Liver (tissue), 9 donors: ENCODE data around the gene SPTLC1. TPM values are rescaled to one million over a fixed set of nuclear protein-coding genes. Genes with fewer than 3 reads are reported as not detected.

ENCODE experiments used
- DNase-seq: peaks from one replicate; pipeline ENCODE4 v3.0.0-alpha.2; 2017; ENCODE audit warnings: low spot score
- H3K27ac ChIP-seq, 2 donors: one replicate each; pipeline ENCODE4 v1.7.0; 2013; ENCODE audit warnings: inconsistent platforms in 2 of 2, low read length in 2 of 2, control low read depth in 1 of 2, low read depth in 1 of 2, mild to moderate bottlenecking in 1 of 2
- H3K27me3 ChIP-seq, 4 donors: one replicate each; pipeline versions ENCODE4 v1.6.1 to v1.7.0; 2013; ENCODE audit warnings: low read length in 3 of 4, inconsistent platforms in 1 of 4, mild to moderate bottlenecking in 1 of 4, moderate library complexity in 1 of 4; ENCODE audit not compliant: control insufficient read depth in 4 of 4, insufficient read depth in 4 of 4
- H3K36me3 ChIP-seq, 4 donors: one replicate each; pipeline versions ENCODE4 v1.6.1 to v1.7.0; 2013; ENCODE audit warnings: low read length in 3 of 4, mild to moderate bottlenecking in 3 of 4, low read depth in 1 of 4, moderate library complexity in 1 of 4; ENCODE audit not compliant: control insufficient read depth in 4 of 4, insufficient read depth in 3 of 4
- H3K4me1 ChIP-seq, 4 donors: one replicate each; pipeline versions ENCODE4 v1.6.1 to v1.7.0; 2013; ENCODE audit warnings: low read length in 3 of 4, mild to moderate bottlenecking in 3 of 4, moderate library complexity in 1 of 4; ENCODE audit not compliant: control insufficient read depth in 4 of 4, insufficient read depth in 4 of 4
- H3K4me3 ChIP-seq, 3 donors: one replicate each; pipeline versions ENCODE4 v1.6.1 to v1.7.0; 2013; ENCODE audit warnings: low read length in 3 of 3, control low read depth in 1 of 3, low read depth in 1 of 3, mild to moderate bottlenecking in 1 of 3
- H3K9ac ChIP-seq, 2 donors: one replicate each; pipeline ENCODE4 v1.7.0; 2013; ENCODE audit warnings: low read length in 2 of 2, mild to moderate bottlenecking in 2 of 2, moderate library complexity in 2 of 2, control low read depth in 1 of 2, low read depth in 1 of 2
- H3K9me3 ChIP-seq, 4 donors: one replicate each; pipeline versions ENCODE4 v1.6.1 to v1.7.0; 2013; ENCODE audit warnings: low read length in 3 of 4; ENCODE audit not compliant: control insufficient read depth in 4 of 4
- FOXA1 ChIP-seq: IDR thresholded peaks from 2 replicates; pipeline ENCODE4 v1.6.1; 2016; ENCODE audit warnings: antibody characterized with exemption
- FOXA2 ChIP-seq: IDR thresholded peaks from 2 replicates; pipeline ENCODE4 v1.6.1; 2016; ENCODE audit warnings: antibody characterized with exemption
- GABPA ChIP-seq, 2 donors: IDR thresholded peaks in 1 of 2; conservative IDR thresholded peaks in 1 of 2; 2 replicates each; pipeline ENCODE4 v1.6.1; 2016; ENCODE audit warnings: antibody characterized with exemption in 2 of 2, mild to moderate bottlenecking in 1 of 2, moderate library complexity in 1 of 2
- HNF4A ChIP-seq, 2 donors: conservative IDR thresholded peaks; 2 replicates each; pipeline ENCODE4 v1.6.1; 2016; ENCODE audit warnings: antibody characterized with exemption in 2 of 2, mild to moderate bottlenecking in 2 of 2
- HNF4G ChIP-seq: IDR thresholded peaks from 2 replicates; pipeline ENCODE4 v1.6.1; 2016; ENCODE audit warnings: antibody characterized with exemption
- JUND ChIP-seq, 2 donors: IDR thresholded peaks; 2 replicates each; pipeline ENCODE4 v1.6.1; 2016; ENCODE audit warnings: antibody characterized with exemption in 2 of 2
- NR2F2 ChIP-seq: IDR thresholded peaks from 2 replicates; pipeline ENCODE4 v1.6.1; 2016; ENCODE audit warnings: antibody characterized with exemption
- RXRA ChIP-seq, 2 donors: IDR thresholded peaks; 2 replicates each; pipeline ENCODE4 v1.6.1; 2017 to 2018; ENCODE audit warnings: antibody characterized with exemption in 2 of 2, mild to moderate bottlenecking in 1 of 2
- TAF1 ChIP-seq: conservative IDR thresholded peaks from 2 replicates; pipeline ENCODE4 v1.6.1; 2016; ENCODE audit warnings: antibody characterized with exemption, mild to moderate bottlenecking
- WGBS: extraction: QIAGEN DNeasy Blood & Tissue Kit; methylation state at CpG from one replicate; pipeline ENCODE4 v1.1.7; 2013; 5-methylcytosine and 5-hydroxymethylcytosine counted together
- polyA plus RNA-seq, 2 donors: library from polyadenylated mRNA; stranded (reverse) in 1 of 2; unstranded in 1 of 2; fragments of 200-250 nt in 1 of 2; fragments of >200 nt in 1 of 2; fragmentation: Nextera tagmentation in 1 of 2; extraction: Ambion mirVana in 1 of 2; gene quantifications; one replicate each; pipeline versions ENCODE4 v1.2.1 to v1.2.3, GENCODE V29; 2013 to 2015
- total RNA-seq, 2 donors: library from RNA; depleted of rRNA; stranded (reverse); fragments of >200 nt; gene quantifications; one replicate each; pipeline ENCODE4 v1.2.3, GENCODE V29; 2014
- TF ChIP-seq, protein P1 (sequence below): fragments of 150-350 bp; IDR thresholded peaks from 2 replicates; pipeline ENCODE4 v1.5.1; 2017; ENCODE audit warnings: improper control_type of control experiment, low read depth, low read length; ENCODE audit not compliant: missing input control
- TF ChIP-seq, protein P2 (sequence below): IDR thresholded peaks from 2 replicates; pipeline ENCODE4 v1.6.1; 2016; ENCODE audit warnings: antibody characterized with exemption
- TF ChIP-seq, protein P3 (sequence below): IDR thresholded peaks from 2 replicates; pipeline ENCODE4 v1.6.1; 2016; ENCODE audit warnings: antibody characterized with exemption, mild to moderate bottlenecking
- donor health status: healthy.
- donor health status: healthy.
- donor health status: healthy.
- donor health status: healthy.
- donor health status: healthy.

The SPTLC1 gene
- total and polyA plus RNA-seq, 4 donors = 9.9 to 38.0 (median 19.8) TPM

DNA sequence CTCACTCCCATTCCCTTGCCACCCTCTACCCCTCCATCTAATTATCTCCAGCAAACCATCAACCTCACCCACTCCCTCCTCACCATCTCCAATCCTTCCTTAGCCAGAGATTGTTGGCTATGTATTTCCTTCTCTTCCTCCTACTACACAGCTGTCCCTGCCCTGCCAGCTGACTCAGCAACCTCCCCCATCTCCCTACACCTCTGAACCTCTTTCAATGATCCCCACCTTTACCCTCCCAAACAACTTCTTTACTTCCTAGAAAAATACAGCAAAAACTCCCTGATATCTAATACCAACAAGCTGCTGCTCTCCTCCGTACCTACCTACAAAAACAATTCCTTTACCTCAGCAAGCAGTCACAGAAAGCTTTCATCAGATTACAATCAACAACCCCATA, 37.3 kb downstream of the SPTLC1 start:
- Histone ChIP-seq H3K27ac (no peak overlapping the region), H3K36me3 (peaks cover 5 to 40% (median 17%) of the 10 kb centered on the region in 4 donors)
- WGBS = 97% methylated on average over 1 of the region's 1 CpG

DNA sequence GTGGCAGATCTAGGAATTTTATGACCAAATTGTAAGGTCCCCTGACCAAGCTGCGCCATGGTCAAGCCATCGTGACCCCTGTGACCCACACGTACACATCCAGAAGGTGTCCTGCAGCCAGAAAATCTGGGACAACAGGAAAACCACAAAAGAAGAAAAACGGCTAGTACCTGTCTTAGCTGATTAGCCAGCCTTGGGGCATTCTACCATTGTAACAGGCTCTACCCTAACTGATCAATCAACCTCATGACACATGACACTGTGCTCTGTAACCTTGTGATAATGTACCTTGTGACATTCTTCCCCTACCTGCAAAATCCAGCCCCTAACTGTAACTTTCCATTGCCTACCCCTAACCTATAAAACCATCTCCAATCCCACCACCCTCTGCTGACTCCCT, 43.6 kb downstream of the SPTLC1 start:
- no peak overlapping the region for H3K27ac ChIP-seq
- WGBS = 95% methylated on average over 4 of the region's 4 CpGs
- no peaks in the 10 kb centered on the region for H3K4me1 ChIP-seq
- no peaks in the 10 kb centered on the region for H3K9me3 ChIP-seq
- H3K4me3 ChIP-seq = no peak overlapping the region
- H3K9ac ChIP-seq = no peak overlapping the region
- peaks cover 9 to 44% (median 22%) of the 10 kb centered on the region in 4 donors for H3K36me3 ChIP-seq
- no peak for DNase-seq
- no peaks in the 10 kb centered on the region for H3K27me3 ChIP-seq
- TF ChIP-seq, protein P1, sequence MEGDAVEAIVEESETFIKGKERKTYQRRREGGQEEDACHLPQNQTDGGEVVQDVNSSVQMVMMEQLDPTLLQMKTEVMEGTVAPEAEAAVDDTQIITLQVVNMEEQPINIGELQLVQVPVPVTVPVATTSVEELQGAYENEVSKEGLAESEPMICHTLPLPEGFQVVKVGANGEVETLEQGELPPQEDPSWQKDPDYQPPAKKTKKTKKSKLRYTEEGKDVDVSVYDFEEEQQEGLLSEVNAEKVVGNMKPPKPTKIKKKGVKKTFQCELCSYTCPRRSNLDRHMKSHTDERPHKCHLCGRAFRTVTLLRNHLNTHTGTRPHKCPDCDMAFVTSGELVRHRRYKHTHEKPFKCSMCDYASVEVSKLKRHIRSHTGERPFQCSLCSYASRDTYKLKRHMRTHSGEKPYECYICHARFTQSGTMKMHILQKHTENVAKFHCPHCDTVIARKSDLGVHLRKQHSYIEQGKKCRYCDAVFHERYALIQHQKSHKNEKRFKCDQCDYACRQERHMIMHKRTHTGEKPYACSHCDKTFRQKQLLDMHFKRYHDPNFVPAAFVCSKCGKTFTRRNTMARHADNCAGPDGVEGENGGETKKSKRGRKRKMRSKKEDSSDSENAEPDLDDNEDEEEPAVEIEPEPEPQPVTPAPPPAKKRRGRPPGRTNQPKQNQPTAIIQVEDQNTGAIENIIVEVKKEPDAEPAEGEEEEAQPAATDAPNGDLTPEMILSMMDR = no peak
- TF ChIP-seq FOXA1 (no peak), JUND (IDR thresholded peaks at IDR 0.05) (no peak), FOXA2 (no peak), HNF4G (no peak), TAF1 (no peak), NR2F2 (no peak), RXRA (IDR thresholded peaks at IDR 0.05) (no peak)
- TF ChIP-seq, protein P2, sequence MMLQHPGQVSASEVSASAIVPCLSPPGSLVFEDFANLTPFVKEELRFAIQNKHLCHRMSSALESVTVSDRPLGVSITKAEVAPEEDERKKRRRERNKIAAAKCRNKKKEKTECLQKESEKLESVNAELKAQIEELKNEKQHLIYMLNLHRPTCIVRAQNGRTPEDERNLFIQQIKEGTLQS = no peak

More for the DNA sequence above, 37.3 kb downstream of the SPTLC1 start:
- H3K9me3 ChIP-seq = no peaks in the 10 kb centered on the region
- no peak for DNase-seq
- H3K4me1 ChIP-seq = no peaks in the 10 kb centered on the region
- H3K27me3 ChIP-seq = no peaks in the 10 kb centered on the region
- TF ChIP-seq FOXA2 = no peak
- TF ChIP-seq, protein P1 = no peak
- TF ChIP-seq, protein P3, sequence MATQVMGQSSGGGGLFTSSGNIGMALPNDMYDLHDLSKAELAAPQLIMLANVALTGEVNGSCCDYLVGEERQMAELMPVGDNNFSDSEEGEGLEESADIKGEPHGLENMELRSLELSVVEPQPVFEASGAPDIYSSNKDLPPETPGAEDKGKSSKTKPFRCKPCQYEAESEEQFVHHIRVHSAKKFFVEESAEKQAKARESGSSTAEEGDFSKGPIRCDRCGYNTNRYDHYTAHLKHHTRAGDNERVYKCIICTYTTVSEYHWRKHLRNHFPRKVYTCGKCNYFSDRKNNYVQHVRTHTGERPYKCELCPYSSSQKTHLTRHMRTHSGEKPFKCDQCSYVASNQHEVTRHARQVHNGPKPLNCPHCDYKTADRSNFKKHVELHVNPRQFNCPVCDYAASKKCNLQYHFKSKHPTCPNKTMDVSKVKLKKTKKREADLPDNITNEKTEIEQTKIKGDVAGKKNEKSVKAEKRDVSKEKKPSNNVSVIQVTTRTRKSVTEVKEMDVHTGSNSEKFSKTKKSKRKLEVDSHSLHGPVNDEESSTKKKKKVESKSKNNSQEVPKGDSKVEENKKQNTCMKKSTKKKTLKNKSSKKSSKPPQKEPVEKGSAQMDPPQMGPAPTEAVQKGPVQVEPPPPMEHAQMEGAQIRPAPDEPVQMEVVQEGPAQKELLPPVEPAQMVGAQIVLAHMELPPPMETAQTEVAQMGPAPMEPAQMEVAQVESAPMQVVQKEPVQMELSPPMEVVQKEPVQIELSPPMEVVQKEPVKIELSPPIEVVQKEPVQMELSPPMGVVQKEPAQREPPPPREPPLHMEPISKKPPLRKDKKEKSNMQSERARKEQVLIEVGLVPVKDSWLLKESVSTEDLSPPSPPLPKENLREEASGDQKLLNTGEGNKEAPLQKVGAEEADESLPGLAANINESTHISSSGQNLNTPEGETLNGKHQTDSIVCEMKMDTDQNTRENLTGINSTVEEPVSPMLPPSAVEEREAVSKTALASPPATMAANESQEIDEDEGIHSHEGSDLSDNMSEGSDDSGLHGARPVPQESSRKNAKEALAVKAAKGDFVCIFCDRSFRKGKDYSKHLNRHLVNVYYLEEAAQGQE = no peak
- TF ChIP-seq FOXA1 = no peak
- TF ChIP-seq GABPA (IDR thresholded peaks at IDR 0.05 in 1 of 2, conservative IDR thresholded peaks at IDR 0.05 in 1 of 2) = no peak
- no peak for TF ChIP-seq HNF4A (conservative IDR thresholded peaks at IDR 0.05)
- no peak overlapping the region for H3K4me3 ChIP-seq
- H3K9ac ChIP-seq = no peak overlapping the region
